Urinary bladder (tissue), 4 donors: Measurements from ENCODE around the gene ARFIP1. TPM values are rescaled to one million over a fixed set of nuclear protein-coding genes. Genes with fewer than 3 reads are reported as not detected.

ENCODE experiments used
- DNase-seq: peaks from one replicate; pipeline ENCODE4 v3.0.0-alpha.2; 2015; ENCODE audit errors: extremely low spot score
- H3K27ac ChIP-seq: one replicate; pipeline ENCODE4 v1.5.1; 2013; ENCODE audit warnings: low read depth, mild to moderate bottlenecking, moderate library complexity
- H3K36me3 ChIP-seq: one replicate; pipeline ENCODE4 v1.6.1; 2013; ENCODE audit warnings: mild to moderate bottlenecking, moderate library complexity; ENCODE audit not compliant: insufficient read depth
- H3K4me1 ChIP-seq: one replicate; pipeline ENCODE4 v1.6.1; 2013; ENCODE audit warnings: mild to moderate bottlenecking, moderate library complexity; ENCODE audit not compliant: insufficient read depth
- H3K4me3 ChIP-seq: one replicate; pipeline ENCODE4 v1.5.1; 2013; ENCODE audit warnings: low read depth, low read length
- WGBS: extraction: QIAGEN DNeasy Blood & Tissue Kit; methylation state at CpG from one replicate; pipeline ENCODE4 v1.1.7; 2013; 5-methylcytosine and 5-hydroxymethylcytosine counted together
- polyA plus RNA-seq: library from polyadenylated mRNA; stranded (reverse); fragments of 200-250 nt; gene quantifications from one replicate; pipeline ENCODE4 v1.2.3, GENCODE V29; 2013
- total RNA-seq: library from RNA; depleted of rRNA; stranded (reverse); fragments of >200 nt; gene quantifications from one replicate; pipeline ENCODE4 v1.2.3, GENCODE V29; 2014
- donor health status: healthy with polysubstance abuse.
- donor health status: healthy.

Gene ARFIP1
- total and polyA plus RNA-seq, 2 donors: 23.4 to 64.6 TPM

GRCh38 chr4:152806501-152807125 lies 26.9 kb downstream of the ARFIP1 start:
- 80% methylated on average over 3 of the region's 3 CpGs for WGBS
- Histone ChIP-seq H3K4me3 (no peak overlapping the region), H3K4me1 (no peaks in the 10 kb centered on the region), H3K27ac (no peak overlapping the region), H3K36me3 (no peaks in the 10 kb centered on the region)
- no peak for DNase-seq

GRCh38 chr4:152807294-152807829 lies 27.6 kb downstream of the ARFIP1 start:
- H3K27ac ChIP-seq: no peak overlapping the region
- no peaks in the 10 kb centered on the region for H3K4me1 ChIP-seq
- DNase-seq: no peak
- no peaks in the 10 kb centered on the region for H3K36me3 ChIP-seq
- no peak overlapping the region for H3K4me3 ChIP-seq
- 90% methylated on average over 3 of the region's 3 CpGs for WGBS

- no peaks in the 10 kb centered on the region for H3K4me1 ChIP-seq
- 95% methylated on average over 8 of the region's 8 CpGs for WGBS
- no peak for DNase-seq
- no peaks in the 10 kb centered on the region for H3K36me3 ChIP-seq
- no peak overlapping the region for H3K4me3 ChIP-seq
- no peak overlapping the region for H3K27ac ChIP-seq
Observed at GRCh38 chr4:152808670-152809069, 28.9 kb downstream of the ARFIP1 start.

- H3K27ac ChIP-seq: no peak overlapping the region
- WGBS: 92% methylated on average over 11 of the region's 11 CpGs
- no peaks in the 10 kb centered on the region for H3K4me1 ChIP-seq
- no peaks in the 10 kb centered on the region for H3K36me3 ChIP-seq
- no peak for DNase-seq
- no peak overlapping the region for H3K4me3 ChIP-seq
Observed at GRCh38 chr4:152810715-152811287, 31.0 kb downstream of the ARFIP1 start.

DNA sequence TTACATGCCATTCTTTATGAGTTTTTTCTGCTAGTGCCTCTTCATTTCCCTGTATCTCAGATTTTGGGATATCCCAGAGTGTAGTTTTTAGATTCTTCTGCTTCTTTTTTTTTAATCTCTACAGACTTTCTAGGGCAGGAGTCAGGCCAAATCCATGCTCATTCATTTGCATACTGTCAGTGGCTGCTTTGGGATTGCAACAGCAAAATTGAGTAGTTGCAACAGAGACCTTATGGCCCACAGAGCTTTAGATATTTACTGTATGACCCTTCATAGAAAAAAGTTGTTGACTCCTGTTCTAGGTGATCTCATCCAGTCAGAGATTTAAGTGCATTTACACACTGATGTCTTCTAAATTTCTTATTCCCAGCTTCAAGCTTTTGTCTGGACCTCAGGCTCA lies 35.3 kb downstream of the ARFIP1 start:
- Histone ChIP-seq H3K4me1 (no peaks in the 10 kb centered on the region), H3K36me3 (no peaks in the 10 kb centered on the region), H3K27ac (no peak overlapping the region), H3K4me3 (no peak overlapping the region)
- no peak for DNase-seq

DNA sequence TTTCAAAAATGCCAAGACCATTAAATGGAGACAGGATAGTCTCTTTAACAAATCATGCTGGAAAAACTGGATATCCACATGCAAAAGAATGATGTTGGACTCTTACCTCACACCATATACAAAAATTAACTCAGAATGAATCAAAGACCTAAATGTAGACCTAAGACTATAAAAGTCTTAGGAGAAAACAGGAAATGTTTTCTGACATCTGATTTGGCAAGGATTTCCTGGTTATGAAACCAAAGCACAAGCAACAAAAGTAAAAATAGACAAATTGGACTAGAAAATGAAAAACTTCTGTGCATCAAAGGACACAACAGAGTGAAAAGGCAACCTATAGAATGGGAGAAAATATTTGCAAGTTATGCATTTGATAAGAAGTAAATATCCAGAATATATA lies 37.6 kb downstream of the ARFIP1 start:
- H3K4me1 ChIP-seq: no peaks in the 10 kb centered on the region
- H3K27ac ChIP-seq: no peak overlapping the region
- no peaks in the 10 kb centered on the region for H3K36me3 ChIP-seq
- no peak overlapping the region for H3K4me3 ChIP-seq
- no peak for DNase-seq

- H3K36me3 ChIP-seq: no peaks in the 10 kb centered on the region
- DNase-seq: no peak
- 97% methylated on average over 7 of the region's 7 CpGs for WGBS
- H3K27ac ChIP-seq: no peak overlapping the region
- no peaks in the 10 kb centered on the region for H3K4me1 ChIP-seq
- H3K4me3 ChIP-seq: no peak overlapping the region
Observed at GRCh38 chr4:152819026-152819645, 39.4 kb downstream of the ARFIP1 start.

- no peak for DNase-seq
- Histone ChIP-seq H3K4me3 (no peak overlapping the region), H3K4me1 (no peaks in the 10 kb centered on the region), H3K27ac (no peak overlapping the region), H3K36me3 (no peaks in the 10 kb centered on the region)
- WGBS: 99% methylated on average over 2 of the region's 2 CpGs
Observed at GRCh38 chr4:152820073-152820472, 40.3 kb downstream of the ARFIP1 start.

- Histone ChIP-seq H3K4me3 (no peak overlapping the region), H3K36me3 (no peaks in the 10 kb centered on the region), H3K4me1 (no peaks in the 10 kb centered on the region), H3K27ac (no peak overlapping the region)
- 97% methylated on average over 1 of the region's 1 CpG for WGBS
- DNase-seq: no peak
Observed at GRCh38 chr4:152822323-152822722, 42.6 kb downstream of the ARFIP1 start.

DNA sequence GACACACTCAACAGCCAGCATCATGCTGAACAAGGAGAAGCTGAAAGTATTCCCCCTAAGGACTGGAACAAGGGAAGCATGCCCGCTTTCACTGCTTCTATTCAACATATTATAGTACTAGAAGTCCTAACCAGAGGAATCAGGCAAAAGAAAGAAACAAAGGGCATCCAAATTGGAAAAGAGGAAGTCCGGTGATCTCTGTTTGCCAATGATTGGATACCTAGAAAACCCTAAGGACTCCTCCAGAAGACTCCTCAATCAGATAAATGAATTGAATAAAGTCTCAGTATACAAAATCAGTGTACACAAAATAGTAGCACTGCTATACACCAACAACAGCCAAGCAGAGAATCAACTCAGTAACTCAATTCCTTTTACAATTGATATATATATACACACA lies 44.8 kb downstream of the ARFIP1 start:
- no peak for DNase-seq
- WGBS: over 99% methylated on average over 2 of the region's 2 CpGs

GRCh38 chr4:152825336-152825735 lies 45.6 kb downstream of the ARFIP1 start:
- Histone ChIP-seq H3K4me1 (no peaks in the 10 kb centered on the region), H3K36me3 (no peaks in the 10 kb centered on the region), H3K4me3 (no peak overlapping the region), H3K27ac (no peak overlapping the region)
- no peak for DNase-seq

More for the DNA sequence above, 44.8 kb downstream of the ARFIP1 start:
- no peaks in the 10 kb centered on the region for H3K4me1 ChIP-seq
- no peak overlapping the region for H3K27ac ChIP-seq
- H3K36me3 ChIP-seq: no peaks in the 10 kb centered on the region
- no peak overlapping the region for H3K4me3 ChIP-seq

DNA sequence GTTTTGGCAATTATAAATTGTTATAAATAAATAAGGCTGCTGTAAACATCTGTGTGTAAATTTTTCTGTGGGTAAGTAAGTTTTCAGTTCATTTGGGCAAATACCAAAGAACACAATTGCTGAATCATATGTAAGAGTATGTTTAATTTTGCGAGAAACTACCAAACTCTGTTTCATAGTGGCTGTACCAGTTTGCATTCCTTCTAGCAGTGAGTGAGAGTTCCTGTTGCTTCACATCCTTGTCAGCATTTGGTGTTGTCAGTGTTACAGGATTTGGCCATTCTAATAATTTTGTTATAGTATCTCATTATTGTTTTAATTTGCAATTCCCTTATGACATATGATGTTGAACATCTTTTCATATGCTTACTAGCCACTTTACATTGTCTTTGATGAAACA lies 48.4 kb downstream of the ARFIP1 start:
- H3K27ac ChIP-seq: no peak overlapping the region
- peaks cover 2% of the 10 kb centered on the region for H3K4me1 ChIP-seq
- H3K36me3 ChIP-seq: no peaks in the 10 kb centered on the region
- WGBS: 96% methylated on average over 1 of the region's 1 CpG
- no peak for DNase-seq
- H3K4me3 ChIP-seq: no peak overlapping the region

- 98% methylated on average over 2 of the region's 2 CpGs for WGBS
- peaks cover 2% of the 10 kb centered on the region for H3K4me1 ChIP-seq
- no peak overlapping the region for H3K4me3 ChIP-seq
- no peaks in the 10 kb centered on the region for H3K36me3 ChIP-seq
- no peak for DNase-seq
- no peak overlapping the region for H3K27ac ChIP-seq
Observed at GRCh38 chr4:152831416-152831815, 51.7 kb downstream of the ARFIP1 start.

DNA sequence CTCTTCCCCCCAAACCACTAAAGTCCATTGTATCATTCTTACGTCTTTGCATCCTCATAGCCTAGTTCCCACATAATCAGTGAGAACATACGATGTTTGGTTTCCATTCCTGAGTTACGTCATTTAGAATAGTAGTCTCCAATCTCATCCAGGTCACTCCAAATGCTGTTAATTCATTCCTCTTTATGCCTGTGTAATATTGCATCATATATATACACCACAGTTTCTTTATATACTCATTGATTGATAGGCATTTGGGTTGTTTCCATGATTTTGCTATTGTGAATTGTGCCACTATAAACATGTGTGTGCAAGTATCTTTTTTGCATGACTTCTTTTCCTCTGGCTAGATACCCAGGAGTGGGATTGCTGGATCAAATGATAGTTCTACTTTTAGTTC lies 57.2 kb downstream of the ARFIP1 start:
- H3K4me3 ChIP-seq: no peak overlapping the region
- 95% methylated on average over 3 of the region's 3 CpGs for whole genome bisulfite sequencing
- H3K4me1 ChIP-seq: peaks cover 2% of the 10 kb centered on the region
- no peak for DNase-seq
- no peaks in the 10 kb centered on the region for H3K36me3 ChIP-seq
- no peak overlapping the region for H3K27ac ChIP-seq
